ENCODE results near the gene WDR86. TPM values are rescaled to one million over a fixed set of nuclear protein-coding genes. Genes with fewer than 3 reads are reported as not detected.

Gene WDR86
- total RNA-seq, 1 experiment from 2014 or later = 24.4 TPM

DNA sequence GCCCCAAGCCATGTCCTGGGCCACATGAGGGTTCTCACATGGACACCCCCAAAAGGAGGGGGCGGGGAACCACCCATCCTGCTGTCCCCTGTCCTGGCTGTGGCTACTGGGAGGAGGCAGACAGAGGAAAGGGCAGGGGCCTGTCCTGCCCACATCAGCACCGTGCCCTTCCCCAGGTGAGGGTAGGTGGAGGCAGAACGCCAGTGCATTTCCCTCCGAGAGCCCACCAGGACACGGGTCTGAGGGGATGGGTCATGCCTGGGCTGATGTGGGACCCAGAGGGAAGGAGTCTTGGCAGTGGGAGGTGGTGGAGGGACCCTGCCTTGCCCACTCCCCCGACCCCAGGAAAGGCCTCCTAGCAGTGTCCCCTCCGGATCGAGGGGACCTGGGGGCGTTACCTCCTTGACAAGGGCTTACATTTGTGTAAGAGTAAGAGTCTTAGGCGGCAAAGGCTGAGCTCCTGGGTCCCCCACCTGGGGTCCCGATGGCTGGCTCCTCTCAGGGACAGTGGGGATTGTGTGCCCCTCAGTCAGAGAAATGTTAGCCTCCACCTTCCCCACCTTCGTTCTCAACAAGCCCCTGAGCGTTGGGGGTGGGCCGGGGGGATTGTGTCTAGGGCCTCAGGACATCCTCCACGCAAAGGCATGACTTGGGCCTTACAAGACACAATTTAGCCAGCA lies 24.0 kb upstream of the WDR86 start (continued):
- no peak for TF ChIP-seq PRDM15 (CRISPR knock-in tag; IDR thresholded peaks at IDR 0.05)

GRCh38 chr7:151432658-151433521 lies 23.1 kb upstream of the WDR86 start:
- ChIA-PET CTCF (interaction anchor here (1.5 kb wide), 1 partner anchor 16 kb away, joined by 3 read pairs; no protein-coding TSS in a partner anchor), POLR2A (no interaction called here)
- H3K27ac Mint-ChIP-seq = no peak overlapping the region
- H3K9me3 Mint-ChIP-seq = no peaks in the 10 kb centered on the region
- peaks cover 37% of the 10 kb centered on the region for H3K4me1 Mint-ChIP-seq
- H3K4me3 Mint-ChIP-seq = no peak overlapping the region
- no peaks in the 10 kb centered on the region for H3K36me3 Mint-ChIP-seq
- ATAC-seq (peak; percentile 47; the same call in 1 of the 2 replicates), DNase-seq (ENCODE audit: low spot score) (no peak)
- TF ChIP-seq ATF1 (CRISPR knock-in tag; IDR thresholded peaks at IDR 0.05) (no peak), CTCF (IDR thresholded peaks at IDR 0.05) (0 out of 2 replicates have a peak, but pooled peaks have one; percentile 22), NFE2L1 (CRISPR knock-in tag; IDR thresholded peaks at IDR 0.05) (no peak), CREB1 (CRISPR knock-in tag; IDR thresholded peaks at IDR 0.05) (no peak)
- no peaks in the 10 kb centered on the region for H3K27me3 Mint-ChIP-seq (ENCODE audit: low read depth)

- no peak overlapping the region for H3K27ac Mint-ChIP-seq
- DNase-seq (ENCODE audit: low spot score) = no peak
- ATAC-seq = no peak
- CTCF ChIA-PET = interaction anchor here (1.5 kb wide), 1 partner anchor 17 kb away, joined by 3 read pairs; no protein-coding TSS in a partner anchor
- no peaks in the 10 kb centered on the region for H3K27me3 Mint-ChIP-seq (ENCODE audit: low read depth)
- no peak overlapping the region for H3K4me3 Mint-ChIP-seq
- POLR2A ChIA-PET = no interaction called here
- peaks cover 33% of the 10 kb centered on the region for H3K4me1 Mint-ChIP-seq
- H3K9me3 Mint-ChIP-seq = no peaks in the 10 kb centered on the region
- H3K36me3 Mint-ChIP-seq = no peaks in the 10 kb centered on the region
- no peak for TF ChIP-seq FOXP1 (CRISPR knock-in tag; IDR thresholded peaks at IDR 0.05; ENCODE audit: borderline replicate concordance)
- no peak for TF ChIP-seq ELF4 (CRISPR knock-in tag; IDR thresholded peaks at IDR 0.05; ENCODE audit: low read depth)
- TF ChIP-seq, protein P1, sequence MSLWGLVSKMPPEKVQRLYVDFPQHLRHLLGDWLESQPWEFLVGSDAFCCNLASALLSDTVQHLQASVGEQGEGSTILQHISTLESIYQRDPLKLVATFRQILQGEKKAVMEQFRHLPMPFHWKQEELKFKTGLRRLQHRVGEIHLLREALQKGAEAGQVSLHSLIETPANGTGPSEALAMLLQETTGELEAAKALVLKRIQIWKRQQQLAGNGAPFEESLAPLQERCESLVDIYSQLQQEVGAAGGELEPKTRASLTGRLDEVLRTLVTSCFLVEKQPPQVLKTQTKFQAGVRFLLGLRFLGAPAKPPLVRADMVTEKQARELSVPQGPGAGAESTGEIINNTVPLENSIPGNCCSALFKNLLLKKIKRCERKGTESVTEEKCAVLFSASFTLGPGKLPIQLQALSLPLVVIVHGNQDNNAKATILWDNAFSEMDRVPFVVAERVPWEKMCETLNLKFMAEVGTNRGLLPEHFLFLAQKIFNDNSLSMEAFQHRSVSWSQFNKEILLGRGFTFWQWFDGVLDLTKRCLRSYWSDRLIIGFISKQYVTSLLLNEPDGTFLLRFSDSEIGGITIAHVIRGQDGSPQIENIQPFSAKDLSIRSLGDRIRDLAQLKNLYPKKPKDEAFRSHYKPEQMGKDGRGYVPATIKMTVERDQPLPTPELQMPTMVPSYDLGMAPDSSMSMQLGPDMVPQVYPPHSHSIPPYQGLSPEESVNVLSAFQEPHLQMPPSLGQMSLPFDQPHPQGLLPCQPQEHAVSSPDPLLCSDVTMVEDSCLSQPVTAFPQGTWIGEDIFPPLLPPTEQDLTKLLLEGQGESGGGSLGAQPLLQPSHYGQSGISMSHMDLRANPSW (CRISPR knock-in tag; conservative IDR thresholded peaks at IDR 0.05; ENCODE audit: low read depth) = no peak
- TF ChIP-seq PRDM15 (CRISPR knock-in tag; IDR thresholded peaks at IDR 0.05) = no peak
- TF ChIP-seq, protein P2, sequence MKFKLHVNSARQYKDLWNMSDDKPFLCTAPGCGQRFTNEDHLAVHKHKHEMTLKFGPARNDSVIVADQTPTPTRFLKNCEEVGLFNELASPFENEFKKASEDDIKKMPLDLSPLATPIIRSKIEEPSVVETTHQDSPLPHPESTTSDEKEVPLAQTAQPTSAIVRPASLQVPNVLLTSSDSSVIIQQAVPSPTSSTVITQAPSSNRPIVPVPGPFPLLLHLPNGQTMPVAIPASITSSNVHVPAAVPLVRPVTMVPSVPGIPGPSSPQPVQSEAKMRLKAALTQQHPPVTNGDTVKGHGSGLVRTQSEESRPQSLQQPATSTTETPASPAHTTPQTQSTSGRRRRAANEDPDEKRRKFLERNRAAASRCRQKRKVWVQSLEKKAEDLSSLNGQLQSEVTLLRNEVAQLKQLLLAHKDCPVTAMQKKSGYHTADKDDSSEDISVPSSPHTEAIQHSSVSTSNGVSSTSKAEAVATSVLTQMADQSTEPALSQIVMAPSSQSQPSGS (CRISPR knock-in tag; IDR thresholded peaks at IDR 0.05; ENCODE audit: borderline replicate concordance, low read depth) = no peak
- TF ChIP-seq, protein P3, sequence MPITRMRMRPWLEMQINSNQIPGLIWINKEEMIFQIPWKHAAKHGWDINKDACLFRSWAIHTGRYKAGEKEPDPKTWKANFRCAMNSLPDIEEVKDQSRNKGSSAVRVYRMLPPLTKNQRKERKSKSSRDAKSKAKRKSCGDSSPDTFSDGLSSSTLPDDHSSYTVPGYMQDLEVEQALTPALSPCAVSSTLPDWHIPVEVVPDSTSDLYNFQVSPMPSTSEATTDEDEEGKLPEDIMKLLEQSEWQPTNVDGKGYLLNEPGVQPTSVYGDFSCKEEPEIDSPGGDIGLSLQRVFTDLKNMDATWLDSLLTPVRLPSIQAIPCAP (CRISPR knock-in tag; IDR thresholded peaks at IDR 0.05) = no peak
Observed at GRCh38 chr7:151431768-151432311, 22.0 kb upstream of the WDR86 start.
